Measurements from ENCODE around the gene RC3H2. TPM values are rescaled to one million over a fixed set of nuclear protein-coding genes. Genes with fewer than 3 reads are reported as not detected.
A peak's percentile ranks its signal among the peaks of the same experiment; 100 is the strongest.
"Not testable (repeated sequence)": the region's sequence is repeated elsewhere in the genome, so short reads cannot be mapped to it uniquely, and the experiment has no call there.

Gene RC3H2
- total and polyA plus RNA-seq, 2 experiments from 2014 or later: 17.8 to 43.7 TPM

DNA sequence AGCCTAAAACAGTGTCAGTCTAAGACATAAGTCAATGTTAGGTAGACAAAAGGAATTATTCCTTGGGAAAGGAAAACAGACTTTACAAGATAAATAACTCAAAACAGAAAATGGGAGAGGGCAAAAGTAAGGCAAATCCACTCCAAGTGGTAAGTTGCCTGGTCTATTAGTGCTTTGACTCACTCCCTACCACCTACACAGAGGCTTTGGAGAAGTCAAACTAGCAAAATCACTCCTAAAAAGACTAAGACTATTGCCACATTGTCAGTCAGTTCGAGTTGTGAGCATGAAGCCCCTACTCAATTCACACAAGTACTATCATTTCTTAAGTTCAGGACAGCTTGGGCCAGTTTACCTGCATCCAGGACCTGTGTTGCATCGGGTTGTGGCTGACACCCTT, 13.2 kb upstream of the RC3H2 start:
- Histone ChIP-seq H3K9me3 (ENCODE audit: low read depth) (no peaks in the 10 kb centered on the region), H3K4me1 (ENCODE audit: insufficient read depth) (no peaks in the 10 kb centered on the region), H2AFZ (no peak overlapping the region), H3K27ac (no peak overlapping the region), H3K4me3 (no peak overlapping the region), H3K36me3 (replicated peaks; ENCODE audit: insufficient read depth, low read depth) (no peaks in the 10 kb centered on the region), H3K79me2 (peaks cover 33% of the 10 kb centered on the region), H4K20me1 (ENCODE audit: insufficient read depth, poor library complexity, severe bottlenecking) (peaks cover 3% of the 10 kb centered on the region), H3K9me2 (replicated peaks; ENCODE audit: insufficient read depth) (no peaks in the 10 kb centered on the region), H3K4me2 (no peak overlapping the region), H3K27me3 (no peaks in the 10 kb centered on the region)
- WGBS (ENCODE audit: low lambda C conversion rate, missing lambda C conversion rate): 96% methylated on average over 2 of the region's 2 CpGs
- TF ChIP-seq EZH2 (IDR thresholded peaks at IDR 0.05; ENCODE audit: borderline replicate concordance): no peak
- no peak for TF ChIP-seq EZH2phosphoT487 (IDR thresholded peaks at IDR 0.05; ENCODE audit: low read depth, severe bottlenecking, unreplicated experiment)
- TF ChIP-seq, protein P1, sequence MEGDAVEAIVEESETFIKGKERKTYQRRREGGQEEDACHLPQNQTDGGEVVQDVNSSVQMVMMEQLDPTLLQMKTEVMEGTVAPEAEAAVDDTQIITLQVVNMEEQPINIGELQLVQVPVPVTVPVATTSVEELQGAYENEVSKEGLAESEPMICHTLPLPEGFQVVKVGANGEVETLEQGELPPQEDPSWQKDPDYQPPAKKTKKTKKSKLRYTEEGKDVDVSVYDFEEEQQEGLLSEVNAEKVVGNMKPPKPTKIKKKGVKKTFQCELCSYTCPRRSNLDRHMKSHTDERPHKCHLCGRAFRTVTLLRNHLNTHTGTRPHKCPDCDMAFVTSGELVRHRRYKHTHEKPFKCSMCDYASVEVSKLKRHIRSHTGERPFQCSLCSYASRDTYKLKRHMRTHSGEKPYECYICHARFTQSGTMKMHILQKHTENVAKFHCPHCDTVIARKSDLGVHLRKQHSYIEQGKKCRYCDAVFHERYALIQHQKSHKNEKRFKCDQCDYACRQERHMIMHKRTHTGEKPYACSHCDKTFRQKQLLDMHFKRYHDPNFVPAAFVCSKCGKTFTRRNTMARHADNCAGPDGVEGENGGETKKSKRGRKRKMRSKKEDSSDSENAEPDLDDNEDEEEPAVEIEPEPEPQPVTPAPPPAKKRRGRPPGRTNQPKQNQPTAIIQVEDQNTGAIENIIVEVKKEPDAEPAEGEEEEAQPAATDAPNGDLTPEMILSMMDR (IDR thresholded peaks at IDR 0.05; ENCODE audit: poor library complexity): no peak
- DNase-seq (ENCODE audit: low spot score): no peak

GRCh38 chr9:122912964-122913673, 8.0 kb upstream of the RC3H2 start, which contains the start of gene ZBTB6:
ZBTB6 (minus strand) TSS chr9:122913323; CDS start chr9:122912072, 1,251 bp downstream.
- DNase-seq (ENCODE audit: low spot score): peak; percentile 89
- no peaks in the 10 kb centered on the region for H3K27me3 ChIP-seq
- H3K4me3 ChIP-seq: peak within 1 kb of the TSS; percentile 82
- H2AFZ ChIP-seq: peak within 1 kb of the TSS; percentile 93
- no peaks in the 10 kb centered on the region for H3K9me3 ChIP-seq (ENCODE audit: low read depth)
- H3K9me2 ChIP-seq (replicated peaks; ENCODE audit: insufficient read depth): no peaks in the 10 kb centered on the region
- no peaks in the 10 kb centered on the region for H4K20me1 ChIP-seq (ENCODE audit: insufficient read depth, poor library complexity, severe bottlenecking)
- H3K36me3 ChIP-seq (replicated peaks; ENCODE audit: insufficient read depth, low read depth): peaks cover 3% of the 10 kb centered on the region
- whole genome bisulfite sequencing (ENCODE audit: low lambda C conversion rate, missing lambda C conversion rate): under 1% methylated on average over 35 of the region's 35 CpGs
- H3K4me2 ChIP-seq: peak within 1 kb of the TSS; percentile 82
- H3K79me2 ChIP-seq: peaks cover 40% of the 10 kb centered on the region
- H3K27ac ChIP-seq: peak within 1 kb of the TSS; percentile 94
- peaks cover 6% of the 10 kb centered on the region for H3K4me1 ChIP-seq (ENCODE audit: insufficient read depth)
- no peak for TF ChIP-seq EZH2 (IDR thresholded peaks at IDR 0.05; ENCODE audit: borderline replicate concordance)
- TF ChIP-seq, protein P1 (IDR thresholded peaks at IDR 0.05; ENCODE audit: poor library complexity): no peak
- no peak for TF ChIP-seq EZH2phosphoT487 (IDR thresholded peaks at IDR 0.05; ENCODE audit: low read depth, severe bottlenecking, unreplicated experiment)

DNA sequence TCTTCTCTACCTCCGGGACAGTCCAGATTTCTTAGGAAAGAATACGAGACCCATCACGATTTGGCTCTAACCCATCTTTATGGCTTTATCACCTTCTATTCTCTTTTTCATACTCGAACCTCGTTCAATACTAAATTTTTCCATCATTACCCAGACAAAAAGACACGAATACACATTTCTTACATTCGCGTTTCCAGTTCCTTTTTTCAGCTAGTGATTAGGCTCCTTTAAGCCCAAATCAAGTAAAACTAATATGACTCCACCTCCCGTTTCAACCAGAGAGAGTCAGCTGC, 7.5 kb upstream of the RC3H2 start:
- no peaks in the 10 kb centered on the region for H3K27me3 ChIP-seq
- no peaks in the 10 kb centered on the region for H3K9me3 ChIP-seq (ENCODE audit: low read depth)
- H3K79me2 ChIP-seq: peaks cover 39% of the 10 kb centered on the region
- no peaks in the 10 kb centered on the region for H3K9me2 ChIP-seq (replicated peaks; ENCODE audit: insufficient read depth)
- no peaks in the 10 kb centered on the region for H4K20me1 ChIP-seq (ENCODE audit: insufficient read depth, poor library complexity, severe bottlenecking)
- H3K4me3 ChIP-seq: peak overlapping the region; percentile 82
- peak overlapping the region; percentile 93 for H2AFZ ChIP-seq
- H3K36me3 ChIP-seq (replicated peaks; ENCODE audit: insufficient read depth, low read depth): peaks cover 3% of the 10 kb centered on the region
- H3K27ac ChIP-seq: peak overlapping the region; percentile 94
- 8% methylated on average over 9 of the region's 9 CpGs for WGBS (ENCODE audit: low lambda C conversion rate, missing lambda C conversion rate)
- H3K4me2 ChIP-seq: peak overlapping the region; percentile 82
- TF ChIP-seq EZH2 (IDR thresholded peaks at IDR 0.05; ENCODE audit: borderline replicate concordance): no peak
- TF ChIP-seq EZH2phosphoT487 (IDR thresholded peaks at IDR 0.05; ENCODE audit: low read depth, severe bottlenecking, unreplicated experiment): no peak
- TF ChIP-seq, protein P1 (IDR thresholded peaks at IDR 0.05; ENCODE audit: poor library complexity): no peak
- no peak for DNase-seq (ENCODE audit: low spot score)
- peaks cover 6% of the 10 kb centered on the region for H3K4me1 ChIP-seq (ENCODE audit: insufficient read depth)

DNA sequence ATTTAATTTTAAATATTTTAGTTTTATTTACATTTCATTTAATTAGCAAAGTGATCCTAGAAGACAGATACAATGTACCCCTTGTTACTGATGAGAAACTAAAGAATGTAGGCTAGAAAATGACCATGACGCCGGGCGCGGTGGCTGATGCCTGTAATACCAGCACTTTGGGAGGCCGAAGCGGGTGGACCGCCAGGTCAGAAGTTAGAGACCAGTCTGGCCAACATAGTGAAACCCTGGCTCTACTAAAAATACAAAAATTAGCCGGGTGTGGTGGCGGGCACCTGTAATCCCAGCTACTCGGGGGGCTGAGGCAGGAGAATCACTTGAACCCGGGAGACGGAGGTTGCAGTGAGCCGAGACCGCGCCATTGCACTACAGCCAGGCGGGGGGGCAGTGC, 963 bp upstream of the RC3H2 start:
- peaks cover 59% of the 10 kb centered on the region for H3K79me2 ChIP-seq
- H3K27ac ChIP-seq: peak overlapping the region; percentile 68

More for the DNA sequence above, 963 bp upstream of the RC3H2 start:
- not testable (repeated sequence) for DNase-seq (ENCODE audit: low spot score); H3K4me3 ChIP-seq; H3K9me3 ChIP-seq (ENCODE audit: low read depth); H3K27me3 ChIP-seq; H3K36me3 ChIP-seq (replicated peaks; ENCODE audit: insufficient read depth, low read depth); H2AFZ ChIP-seq; H3K9me2 ChIP-seq (replicated peaks; ENCODE audit: insufficient read depth); H4K20me1 ChIP-seq (ENCODE audit: insufficient read depth, poor library complexity, severe bottlenecking)
- WGBS (ENCODE audit: low lambda C conversion rate, missing lambda C conversion rate): 97% methylated on average over 16 of the region's 16 CpGs
- peaks cover 11% of the 10 kb centered on the region for H3K4me1 ChIP-seq (ENCODE audit: insufficient read depth)
- H3K4me2 ChIP-seq: peak overlapping the region; percentile 69

Measured in hepatocyte (in vitro differentiated cells).